ENCODE measurements around the gene FBXL17. TPM values are rescaled to one million over a fixed set of nuclear protein-coding genes. Genes with fewer than 3 reads are reported as not detected.
A peak's percentile ranks its signal among the peaks of the same experiment; 100 is the strongest.
"Not testable (repeated sequence)": the region's sequence is repeated elsewhere in the genome, so short reads cannot be mapped to it uniquely, and the experiment has no call there.

The FBXL17 gene
- total RNA-seq, result 1 to 10 TPM; 3.1 to 7.0 TPM

GRCh38 chr5:108381954-108382783 lies at the start of gene FBXL17:
FBXL17 (minus strand) TSS chr5:108382098.
- peaks cover 12 to 15% of the 10 kb centered on the region in 2 donors for H3K36me3 Mint-ChIP-seq
- peak; percentile 81 to 96 for DNase-seq (ENCODE audit: low spot score in 2 of 2)
- peaks cover 3 to 4% of the 10 kb centered on the region in 2 donors for H3K9me3 Mint-ChIP-seq
- peak; percentile 87 to 91 for ATAC-seq
- peak within 1 kb of the TSS; percentile 95 to 99 for H3K27ac Mint-ChIP-seq

GRCh38 chr5:108430931-108431608 lies 49.2 kb upstream of the FBXL17 start:
- Mint-ChIP-seq H3K9me3 (peaks cover 7% of the 10 kb centered on the region in 2 donors), H3K27ac (no peak overlapping the region)

GRCh38 chr5:108421713-108422112 lies 39.8 kb upstream of the FBXL17 start:
- H3K9me3 Mint-ChIP-seq, result peaks cover 0 to 5% of the 10 kb centered on the region in 2 donors
- peaks cover 9 to 20% of the 10 kb centered on the region in 2 donors for H3K36me3 Mint-ChIP-seq
- H3K27ac Mint-ChIP-seq, result no peak overlapping the region
- ATAC-seq (no peak), DNase-seq (ENCODE audit: low spot score in 2 of 2) (no peak)

More at GRCh38 chr5:108430931-108431608, 49.2 kb upstream of the FBXL17 start:
- H3K36me3 Mint-ChIP-seq, result peaks cover 0 to 9% of the 10 kb centered on the region in 2 donors
- no peak for DNase-seq (ENCODE audit: low spot score in 2 of 2)
- no peak for ATAC-seq

GRCh38 chr5:108420755-108421154 lies 38.9 kb upstream of the FBXL17 start:
- H3K27ac Mint-ChIP-seq, result no peak overlapping the region
- H3K36me3 Mint-ChIP-seq, result peaks cover 7 to 18% of the 10 kb centered on the region in 2 donors
- H3K9me3 Mint-ChIP-seq, result peaks cover 0 to 5% of the 10 kb centered on the region in 2 donors
- DNase-seq (ENCODE audit: low spot score in 2 of 2) (no peak), ATAC-seq (no peak)

- DNase-seq (ENCODE audit: low spot score in 2 of 2) (no peak), ATAC-seq (no peak)
- H3K27ac Mint-ChIP-seq, result no peak overlapping the region
- peaks cover 0 to 5% of the 10 kb centered on the region in 2 donors for H3K9me3 Mint-ChIP-seq
- peaks cover 1 to 16% of the 10 kb centered on the region in 2 donors for H3K36me3 Mint-ChIP-seq
These were observed 38.3 kb upstream of the FBXL17 start for GRCh38 chr5:108420158-108420557.

GRCh38 chr5:108418197-108418596 lies 36.3 kb upstream of the FBXL17 start:
- no peak overlapping the region for H3K27ac Mint-ChIP-seq
- DNase-seq (ENCODE audit: low spot score in 2 of 2) (no peak), ATAC-seq (no peak)
- H3K9me3 Mint-ChIP-seq, result no peaks in the 10 kb centered on the region
- H3K36me3 Mint-ChIP-seq, result peaks cover 0 to 12% of the 10 kb centered on the region in 2 donors

GRCh38 chr5:108417166-108417670 lies 35.3 kb upstream of the FBXL17 start:
- ATAC-seq, result no peak
- no peak overlapping the region for H3K27ac Mint-ChIP-seq
- peaks cover 0 to 12% of the 10 kb centered on the region in 2 donors for H3K36me3 Mint-ChIP-seq

GRCh38 chr5:108415726-108416125 lies 33.8 kb upstream of the FBXL17 start:
- peaks cover 0 to 12% of the 10 kb centered on the region in 2 donors for H3K36me3 Mint-ChIP-seq
- no peak overlapping the region for H3K27ac Mint-ChIP-seq
- no peaks in the 10 kb centered on the region for H3K9me3 Mint-ChIP-seq
- ATAC-seq, result no peak
- no peak for DNase-seq (ENCODE audit: low spot score in 2 of 2)

More at GRCh38 chr5:108417166-108417670, 35.3 kb upstream of the FBXL17 start:
- DNase-seq (ENCODE audit: low spot score in 2 of 2), result no peak
- H3K9me3 Mint-ChIP-seq, result no peaks in the 10 kb centered on the region

- DNase-seq (ENCODE audit: low spot score in 2 of 2) (no peak), ATAC-seq (no peak)
- Mint-ChIP-seq H3K36me3 (no peaks in the 10 kb centered on the region), H3K9me3 (no peaks in the 10 kb centered on the region), H3K27ac (no peak overlapping the region)
These were observed 27.9 kb upstream of the FBXL17 start for GRCh38 chr5:108409786-108410185.

- DNase-seq (ENCODE audit: low spot score in 2 of 2); H3K27ac Mint-ChIP-seq; ATAC-seq: not testable (repeated sequence)
- Mint-ChIP-seq H3K9me3 (peaks cover 10 to 18% of the 10 kb centered on the region in 2 donors), H3K36me3 (peaks cover 5 to 35% of the 10 kb centered on the region in 2 donors)
These were observed 23.3 kb upstream of the FBXL17 start for GRCh38 chr5:108405201-108405600.

GRCh38 chr5:108398964-108399363 lies 17.1 kb upstream of the FBXL17 start:
- Mint-ChIP-seq H3K27ac (no peak overlapping the region), H3K36me3 (peaks cover 5 to 31% of the 10 kb centered on the region in 2 donors), H3K9me3 (peaks cover 10 to 18% of the 10 kb centered on the region in 2 donors)
- ATAC-seq (no peak), DNase-seq (ENCODE audit: low spot score in 2 of 2) (no peak)

GRCh38 chr5:108396837-108397236 lies 14.9 kb upstream of the FBXL17 start:
- not testable (repeated sequence) for ATAC-seq; H3K27ac Mint-ChIP-seq; H3K9me3 Mint-ChIP-seq; DNase-seq (ENCODE audit: low spot score in 2 of 2)
- H3K36me3 Mint-ChIP-seq, result peaks cover 2 to 12% of the 10 kb centered on the region in 2 donors

- ATAC-seq (no peak), DNase-seq (ENCODE audit: low spot score in 2 of 2) (no peak)
- Mint-ChIP-seq H3K27ac (no peak overlapping the region), H3K36me3 (peaks cover 0 to 2% of the 10 kb centered on the region in 2 donors), H3K9me3 (no peaks in the 10 kb centered on the region)
These were observed 5.9 kb upstream of the FBXL17 start for GRCh38 chr5:108387758-108388157.

GRCh38 chr5:108386345-108387061 lies 4.6 kb upstream of the FBXL17 start:
- no peak for DNase-seq (ENCODE audit: low spot score in 2 of 2)
- Mint-ChIP-seq H3K36me3 (peaks cover 0 to 7% of the 10 kb centered on the region in 2 donors), H3K27ac (no peak overlapping the region)

GRCh38 chr5:108384741-108385140 lies 2.8 kb upstream of the FBXL17 start:
- DNase-seq (ENCODE audit: low spot score in 2 of 2) (no peak), ATAC-seq (no peak)
- Mint-ChIP-seq H3K36me3 (peaks cover 0 to 7% of the 10 kb centered on the region in 2 donors), H3K9me3 (no peaks in the 10 kb centered on the region), H3K27ac (peak overlapping the region in 1 of 2 donors; percentile 44)

More at GRCh38 chr5:108386345-108387061, 4.6 kb upstream of the FBXL17 start:
- no peak for ATAC-seq
- H3K9me3 Mint-ChIP-seq, result no peaks in the 10 kb centered on the region

GRCh38 chr5:108382784-108383330 lies 959 bp upstream of the FBXL17 start:
- peaks cover 7 to 8% of the 10 kb centered on the region in 2 donors for H3K36me3 Mint-ChIP-seq

More at GRCh38 chr5:108382784-108383330, 959 bp upstream of the FBXL17 start:
- peak in 1 of 2 donors; percentile 1 for ATAC-seq
- H3K27ac Mint-ChIP-seq, result peak overlapping the region; percentile 95 to 99
- DNase-seq (ENCODE audit: low spot score in 2 of 2), result peak in 1 of 2 donors; percentile 7
- H3K9me3 Mint-ChIP-seq, result no peaks in the 10 kb centered on the region

Measured in activated naive CD4-positive, alpha-beta T cell treated with anti-CD3 and anti-CD28 coated beads, Interleukin-2, amount 50 U/mL, for 72 hours (primary cell).